Psoas muscle (tissue), 8 donors: Measurements from ENCODE around the gene RASSF10. TPM values are rescaled to one million over a fixed set of nuclear protein-coding genes. Genes with fewer than 3 reads are reported as not detected.

Experiments used
- ATAC-seq, 4 donors: fragments of 200-7000 bp; cut with Tn5 transposase; one replicate each; pipeline ENCODE4 v1.9.1; 2020; ENCODE audit warnings: moderate library complexity in 3 of 4, mild to moderate bottlenecking in 2 of 4
- DNase-seq, 2 donors: peaks; one replicate each; pipeline ENCODE4 v3.0.0-alpha.2; 2020
- H3K27ac ChIP-seq: fragments of 200-600 bp; one replicate; pipeline ENCODE4 v1.8.0; 2022
- H3K27me3 ChIP-seq, 3 donors: fragments of 200-600 bp in 1 of 3; one replicate each; pipeline versions ENCODE4 v1.6.1 to v1.8.0; 2013 to 2022; ENCODE audit warnings: low read length in 2 of 3, mild to moderate bottlenecking in 2 of 3, moderate library complexity in 1 of 3; ENCODE audit not compliant: insufficient read depth in 3 of 3
- H3K36me3 ChIP-seq, 2 donors: fragments of 200-600 bp in 1 of 2; one replicate each; pipeline versions ENCODE4 v1.6.1 to v1.8.0; 2013 to 2022; ENCODE audit warnings: low read depth in 1 of 2, mild to moderate bottlenecking in 1 of 2, moderate library complexity in 1 of 2; ENCODE audit not compliant: insufficient read depth in 1 of 2
- H3K4me1 ChIP-seq: fragments of 200-600 bp; one replicate; pipeline ENCODE4 v1.8.0; 2022
- H3K4me3 ChIP-seq: fragments of 200-600 bp; one replicate; pipeline ENCODE4 v1.8.0; 2022; ENCODE audit warnings: mild to moderate bottlenecking
- H3K9me3 ChIP-seq: fragments of 200-600 bp; one replicate; pipeline ENCODE4 v1.8.0; 2022
- WGBS, 3 donors: extraction: QIAGEN DNeasy Blood & Tissue Kit; methylation state at CpG; one replicate each; pipeline versions ENCODE4 v1.1.6 to v1.1.7; 2013; 5-methylcytosine and 5-hydroxymethylcytosine counted together
- intact Hi-C, 2 donors: fragments of 100-400 bp; cut with DNase I; formaldehyde crosslinking; loops; one replicate each; pipeline versions ENCODE4 v1.11.0 to v1.14.2; 2022
- polyA plus RNA-seq, 3 donors: library from polyadenylated mRNA; stranded (reverse); fragments of 200-250 nt; gene quantifications; one replicate each; pipeline ENCODE4 v1.2.3, GENCODE V29; 2013
- total RNA-seq, 4 donors: library from RNA; stranded (reverse); fragmentation: NEBNext Ultra II Directional in 2 of 4; extraction: Animal tissue kit (Norgen Biotek cat#: 25700) in 2 of 4; gene quantifications; one replicate each; pipeline versions ENCODE4 v1.2.1 to v1.2.4, GENCODE V29; 2021 to 2023
- TF ChIP-seq, protein P1 (sequence below): fragments of 200-600 bp; IDR thresholded peaks from one replicate; pipeline ENCODE4 v1.8.0; 2022; ENCODE audit warnings: antibody characterized with exemption
- donor health status: healthy with polysubstance abuse.
- donor health status: DM: no; HTN: no; CAD: no; lungs with moderate emphysema.
- donor health status: Bipolar disorder and iron deficiency.
- donor health status: healthy.
- donor health status: DM: yes; HTN: yes; CAD: no.
- donor health status: DM: no; HTN: no; CAD: no.
- donor health status: DM: no; HTN: no; CAD: no.
- donor health status: DM: yes; HTN: yes; CAD: no.

RASSF10 gene
- total and polyA plus RNA-seq, 7 donors = 0.03 to 0.49 (median 0.26) TPM

- no peak overlapping the region for H3K4me3 ChIP-seq
- H3K9me3 ChIP-seq = no peaks in the 10 kb centered on the region
- 21 to 26% (median 22%) methylated on average over 13 of the region's 13 CpGs for WGBS, 3 donors
- no peaks in the 10 kb centered on the region for H3K27me3 ChIP-seq
- ATAC-seq = peak; percentile 72 to 91 (median 85)
- intact Hi-C loops = loop anchor here (2.0 to 5.0 kb wide), 5 partner anchors 183 to 632 kb away; no protein-coding TSS in a partner anchor
- peak; percentile 56 to 70 for DNase-seq
- H3K4me1 ChIP-seq = no peaks in the 10 kb centered on the region
- H3K27ac ChIP-seq = no peak overlapping the region
- no peaks in the 10 kb centered on the region for H3K36me3 ChIP-seq
- TF ChIP-seq, protein P1, sequence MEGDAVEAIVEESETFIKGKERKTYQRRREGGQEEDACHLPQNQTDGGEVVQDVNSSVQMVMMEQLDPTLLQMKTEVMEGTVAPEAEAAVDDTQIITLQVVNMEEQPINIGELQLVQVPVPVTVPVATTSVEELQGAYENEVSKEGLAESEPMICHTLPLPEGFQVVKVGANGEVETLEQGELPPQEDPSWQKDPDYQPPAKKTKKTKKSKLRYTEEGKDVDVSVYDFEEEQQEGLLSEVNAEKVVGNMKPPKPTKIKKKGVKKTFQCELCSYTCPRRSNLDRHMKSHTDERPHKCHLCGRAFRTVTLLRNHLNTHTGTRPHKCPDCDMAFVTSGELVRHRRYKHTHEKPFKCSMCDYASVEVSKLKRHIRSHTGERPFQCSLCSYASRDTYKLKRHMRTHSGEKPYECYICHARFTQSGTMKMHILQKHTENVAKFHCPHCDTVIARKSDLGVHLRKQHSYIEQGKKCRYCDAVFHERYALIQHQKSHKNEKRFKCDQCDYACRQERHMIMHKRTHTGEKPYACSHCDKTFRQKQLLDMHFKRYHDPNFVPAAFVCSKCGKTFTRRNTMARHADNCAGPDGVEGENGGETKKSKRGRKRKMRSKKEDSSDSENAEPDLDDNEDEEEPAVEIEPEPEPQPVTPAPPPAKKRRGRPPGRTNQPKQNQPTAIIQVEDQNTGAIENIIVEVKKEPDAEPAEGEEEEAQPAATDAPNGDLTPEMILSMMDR = peak; percentile 82
Observed at GRCh38 chr11:12963792-12964536, 45.2 kb upstream of the RASSF10 start.

DNA sequence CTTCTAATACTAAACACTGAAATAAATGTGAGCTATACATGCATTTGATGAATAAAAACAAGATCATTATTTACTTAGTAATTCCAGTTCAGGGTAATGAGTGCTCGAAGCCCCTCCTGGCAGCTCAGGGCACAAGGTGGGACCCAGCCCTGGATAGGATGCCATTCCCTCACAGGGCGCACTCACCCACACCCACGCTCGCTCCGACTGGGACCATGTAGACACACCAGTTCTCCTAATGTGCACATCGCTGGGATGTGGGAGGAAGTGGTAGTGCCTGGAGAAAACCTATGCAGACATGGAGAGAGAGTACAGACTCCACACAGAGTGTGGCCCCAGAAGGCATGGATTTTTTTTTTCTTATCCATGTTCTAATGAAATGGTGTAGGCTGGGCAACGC is 44.5 kb upstream of the RASSF10 start:
- no peak overlapping the region for H3K4me3 ChIP-seq
- H3K36me3 ChIP-seq = no peaks in the 10 kb centered on the region
- WGBS, 3 donors = 89 to 91% (median 89%) methylated on average over 7 of the region's 7 CpGs
- H3K9me3 ChIP-seq = no peaks in the 10 kb centered on the region
- H3K27me3 ChIP-seq = no peaks in the 10 kb centered on the region
- intact Hi-C loops = loop anchor here (2.0 to 5.0 kb wide), 5 partner anchors 183 to 632 kb away; no protein-coding TSS in a partner anchor
- DNase-seq (no peak), ATAC-seq (no peak)
- no peaks in the 10 kb centered on the region for H3K4me1 ChIP-seq
- H3K27ac ChIP-seq = no peak overlapping the region
- TF ChIP-seq, protein P1 = no peak

- no peak overlapping the region for H3K4me3 ChIP-seq
- TF ChIP-seq, protein P1 = no peak
- DNase-seq (no peak), ATAC-seq (no peak)
- no peaks in the 10 kb centered on the region for H3K36me3 ChIP-seq
- WGBS, 3 donors = 86 to 89% (median 87%) methylated on average over 5 of the region's 5 CpGs
- no peaks in the 10 kb centered on the region for H3K4me1 ChIP-seq
- intact Hi-C loops = loop anchor here in 1 of 2 donors (5.0 kb wide), 1 partner anchor 376 kb away; no protein-coding TSS in a partner anchor
- no peak overlapping the region for H3K27ac ChIP-seq
- H3K27me3 ChIP-seq = no peaks in the 10 kb centered on the region
- H3K9me3 ChIP-seq = no peaks in the 10 kb centered on the region
Observed at GRCh38 chr11:12966002-12966401, 43.1 kb upstream of the RASSF10 start.

DNA sequence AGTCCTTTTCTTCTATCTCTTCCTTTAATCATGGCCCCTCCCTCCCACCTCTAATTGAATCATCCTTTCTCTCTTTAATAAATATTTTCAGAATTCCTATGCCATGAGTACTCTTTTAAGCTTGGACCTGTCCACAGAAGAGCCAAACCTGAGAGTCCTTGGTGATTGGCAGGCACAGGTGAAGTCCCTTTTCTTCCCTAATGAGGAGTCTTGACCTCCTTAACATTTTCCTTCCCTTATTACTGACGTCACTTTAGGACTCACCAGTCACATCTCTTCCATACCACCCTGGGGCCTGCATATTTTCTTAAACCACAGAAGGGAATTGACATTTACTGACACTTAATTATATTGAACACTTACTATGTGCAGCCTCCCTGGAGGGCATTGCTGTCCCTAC is 41.0 kb upstream of the RASSF10 start:
- no peak overlapping the region for H3K4me3 ChIP-seq
- no peaks in the 10 kb centered on the region for H3K9me3 ChIP-seq
- no peaks in the 10 kb centered on the region for H3K27me3 ChIP-seq
- TF ChIP-seq, protein P1 = no peak
- DNase-seq = no peak
- no peaks in the 10 kb centered on the region for H3K36me3 ChIP-seq
- no peaks in the 10 kb centered on the region for H3K4me1 ChIP-seq
- intact Hi-C loops = loop anchor here in 1 of 2 donors (5.0 kb wide), 1 partner anchor 374 kb away; no protein-coding TSS in a partner anchor
- WGBS, 3 donors = 44 to 77% (median 52%) methylated on average over 1 of the region's 1 CpG
- no peak overlapping the region for H3K27ac ChIP-seq
- no peak for ATAC-seq
